Medulla oblongata (tissue), 1 donor: ENCODE data around the gene APOBEC3C.
"Not testable (repeated sequence)": the region's sequence is repeated elsewhere in the genome, so short reads cannot be mapped to it uniquely, and the experiment has no call there.

Experiments used
- DNase-seq: peaks from one replicate; pipeline ENCODE4 v3.0.0-alpha.2; 2015; ENCODE audit errors: extremely low spot score

The APOBEC3C gene

GRCh38 chr22:39061290-39061689, 47.2 kb downstream of the APOBEC3C start:
- not testable (repeated sequence) for DNase-seq

GRCh38 chr22:39061951-39062350, 47.9 kb downstream of the APOBEC3C start:
- not testable (repeated sequence) for DNase-seq

GRCh38 chr22:39063904-39064303, 49.8 kb downstream of the APOBEC3C start:
- not testable (repeated sequence) for DNase-seq

GRCh38 chr22:39066442-39067276, 52.6 kb downstream of the APOBEC3C start:
- not testable (repeated sequence) for DNase-seq

GRCh38 chr22:39068033-39068785, 54.2 kb downstream of the APOBEC3C start:
- DNase-seq = no peak
